HEK293 (cell line): ENCODE measurements around the gene NOS1.
"Not testable (repeated sequence)": the region's sequence is repeated elsewhere in the genome, so short reads cannot be mapped to it uniquely, and the experiment has no call there.

Experiments
- CTCF ChIA-PET: fragments of 350-600 bp; formaldehyde crosslinking; extraction: SDS; loops from one replicate; lab custom pipeline; 2021; ENCODE audit warnings: antibody characterized with exemption; lab: Yijun Ruan, JAX
- POLR2A ChIA-PET: fragments of 300-600 bp; formaldehyde crosslinking; extraction: SDS; loops from one replicate; lab custom pipeline; 2020; ENCODE audit warnings: antibody characterized with exemption, inconsistent platforms; lab: Yijun Ruan, JAX
- H3K27ac ChIP-seq: fragments of 200-500 bp; sonication (Bioruptor generic); 2 replicates; pipeline ENCODE4 v1.5.1; 2014; ENCODE audit warnings: low read depth, low read length, control low read depth, inconsistent platforms; ENCODE audit errors: extremely low read depth
- H3K36me3 ChIP-seq, 2 experiments: fragments of 200-500 bp in 1 of 2; sonication (Bioruptor generic) in 1 of 2; 1 replicate in 1 of 2; 2 replicates in 1 of 2; pipeline ENCODE4 v1.5.1; 2014 to 2017; ENCODE audit warnings: inconsistent platforms in 2 of 2, low read length in 2 of 2; ENCODE audit not compliant: control insufficient read depth in 2 of 2, insufficient read depth in 1 of 2
- H3K4me1 ChIP-seq: fragments of 200-500 bp; sonication (Bioruptor generic); 2 replicates; pipeline ENCODE4 v1.5.1; 2014; ENCODE audit warnings: mild to moderate bottlenecking, low read length, inconsistent platforms; ENCODE audit not compliant: control insufficient read depth, insufficient read depth
- H3K4me3 ChIP-seq: 2 replicates; pipeline ENCODE4 v1.5.1; 2011; ENCODE audit warnings: low read depth, mild to moderate bottlenecking, control low read depth, low read length, moderate library complexity
- H3K9me3 ChIP-seq: fragments of 200-500 bp; sonication (Bioruptor generic); 2 replicates; pipeline ENCODE4 v1.5.1; 2014; ENCODE audit warnings: low read depth, low read length, inconsistent platforms; ENCODE audit not compliant: control insufficient read depth, insufficient read depth
- ZNF140 ChIP-seq: fragments of 450-650 bp; formaldehyde crosslinking; IDR thresholded peaks from 2 replicates; pipeline ENCODE4 v1.5.1; 2016; ENCODE audit warnings: missing biosample characterization, missing genetic modification characterization
- ZNF169 ChIP-seq: fragments of 450-650 bp; formaldehyde crosslinking; IDR thresholded peaks from 2 replicates; pipeline ENCODE4 v1.5.1; 2016; ENCODE audit warnings: missing biosample characterization, missing genetic modification characterization
- ZNF266 ChIP-seq: fragments of 450-650 bp; formaldehyde crosslinking; IDR thresholded peaks from 2 replicates; pipeline ENCODE4 v1.5.1; 2016; ENCODE audit warnings: missing biosample characterization, missing genetic modification characterization, low read depth
- ZNF394 ChIP-seq: fragments of 450-650 bp; formaldehyde crosslinking; IDR thresholded peaks from 2 replicates; pipeline ENCODE4 v1.5.1; 2016; ENCODE audit warnings: missing biosample characterization, missing genetic modification characterization, mild to moderate bottlenecking, moderate library complexity, borderline replicate concordance
- ZNF426 ChIP-seq: fragments of 450-650 bp; formaldehyde crosslinking; IDR thresholded peaks from 2 replicates; pipeline ENCODE4 v1.5.1; 2017; ENCODE audit warnings: missing biosample characterization, missing genetic modification characterization, mild to moderate bottlenecking, inconsistent platforms, moderate library complexity
- ZNF473 ChIP-seq: fragments of 450-650 bp; formaldehyde crosslinking; IDR thresholded peaks from 2 replicates; pipeline ENCODE4 v1.5.1; 2017; ENCODE audit warnings: missing biosample characterization, missing genetic modification characterization
- ZNF530 ChIP-seq: fragments of 450-650 bp; formaldehyde crosslinking; IDR thresholded peaks from 2 replicates; pipeline ENCODE4 v1.5.1; 2016; ENCODE audit warnings: low read depth, missing biosample characterization, missing genetic modification characterization
- ZNF555 ChIP-seq: fragments of 450-650 bp; formaldehyde crosslinking; conservative IDR thresholded peaks from 2 replicates; pipeline ENCODE4 v1.5.1; 2017; ENCODE audit warnings: missing biosample characterization, mild to moderate bottlenecking, missing genetic modification characterization, inconsistent platforms
- ZNF623 ChIP-seq: fragments of 450-650 bp; formaldehyde crosslinking; IDR thresholded peaks from 2 replicates; pipeline ENCODE4 v1.5.1; 2016; ENCODE audit warnings: missing biosample characterization, missing genetic modification characterization
- ZNF654 ChIP-seq: fragments of 450-650 bp; formaldehyde crosslinking; IDR thresholded peaks from 2 replicates; pipeline ENCODE4 v1.5.1; 2016; ENCODE audit warnings: low read depth, missing biosample characterization, missing genetic modification characterization
- TF ChIP-seq, protein P1 (sequence below): fragments of 450-650 bp; formaldehyde crosslinking; IDR thresholded peaks from 2 replicates; pipeline ENCODE4 v1.5.1; 2016; ENCODE audit warnings: missing biosample characterization, missing genetic modification characterization
- TF ChIP-seq, protein P2 (sequence below): fragments of 450-650 bp; formaldehyde crosslinking; IDR thresholded peaks from 2 replicates; pipeline ENCODE4 v1.5.1; 2016; ENCODE audit warnings: missing biosample characterization, missing genetic modification characterization
- TF ChIP-seq, protein P3 (sequence below): fragments of 450-650 bp; formaldehyde crosslinking; IDR thresholded peaks from 2 replicates; pipeline ENCODE4 v1.5.1; 2017; ENCODE audit warnings: missing biosample characterization, missing genetic modification characterization
- TF ChIP-seq, protein P4 (sequence below): fragments of 450-650 bp; formaldehyde crosslinking; conservative IDR thresholded peaks from 2 replicates; pipeline ENCODE4 v1.5.1; 2016; ENCODE audit warnings: low read depth, missing biosample characterization, missing genetic modification characterization
- TF ChIP-seq, protein P5 (sequence below): fragments of 450-650 bp; formaldehyde crosslinking; IDR thresholded peaks from 2 replicates; pipeline ENCODE4 v1.5.1; 2016; ENCODE audit warnings: missing biosample characterization, missing genetic modification characterization
- TF ChIP-seq, protein P6 (sequence below): fragments of 450-650 bp; formaldehyde crosslinking; conservative IDR thresholded peaks from 2 replicates; pipeline ENCODE4 v1.5.1; 2016; ENCODE audit warnings: low read depth, missing biosample characterization, missing genetic modification characterization

The NOS1 gene

DNA sequence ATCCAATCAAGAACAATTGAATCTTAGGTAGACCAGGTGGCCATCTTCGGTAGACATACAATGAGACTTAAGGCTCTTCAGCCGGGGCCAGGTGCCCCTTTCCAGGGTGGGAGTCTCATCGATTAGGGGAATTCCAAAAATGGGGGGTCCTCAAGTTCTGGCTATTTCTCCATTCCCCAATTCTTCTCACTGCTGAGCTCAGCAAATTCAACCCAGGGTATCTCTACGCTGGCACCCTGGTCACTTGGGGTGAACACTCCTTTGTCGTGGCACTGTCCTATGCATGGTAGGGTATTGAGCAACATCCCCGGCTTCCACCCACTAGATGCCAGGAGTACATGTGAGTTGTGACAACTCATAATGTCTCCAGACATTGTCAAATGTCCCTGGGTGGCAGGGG is 136.2 kb downstream of the NOS1 start:
- Histone ChIP-seq H3K9me3 (no peaks in the 10 kb centered on the region), H3K27ac (no peak overlapping the region), H3K36me3 (no peaks in the 10 kb centered on the region), H3K4me3 (no peak overlapping the region), H3K4me1 (no peaks in the 10 kb centered on the region)
- CTCF ChIA-PET = interaction anchor here (0.7 to 3.2 kb wide), 3 partner anchors 11 to 21 kb away, joined by 3 to 13 read pairs (median 5); no protein-coding TSS in a partner anchor
- TF ChIP-seq ZNF530 = no peak
- TF ChIP-seq, protein P1, sequence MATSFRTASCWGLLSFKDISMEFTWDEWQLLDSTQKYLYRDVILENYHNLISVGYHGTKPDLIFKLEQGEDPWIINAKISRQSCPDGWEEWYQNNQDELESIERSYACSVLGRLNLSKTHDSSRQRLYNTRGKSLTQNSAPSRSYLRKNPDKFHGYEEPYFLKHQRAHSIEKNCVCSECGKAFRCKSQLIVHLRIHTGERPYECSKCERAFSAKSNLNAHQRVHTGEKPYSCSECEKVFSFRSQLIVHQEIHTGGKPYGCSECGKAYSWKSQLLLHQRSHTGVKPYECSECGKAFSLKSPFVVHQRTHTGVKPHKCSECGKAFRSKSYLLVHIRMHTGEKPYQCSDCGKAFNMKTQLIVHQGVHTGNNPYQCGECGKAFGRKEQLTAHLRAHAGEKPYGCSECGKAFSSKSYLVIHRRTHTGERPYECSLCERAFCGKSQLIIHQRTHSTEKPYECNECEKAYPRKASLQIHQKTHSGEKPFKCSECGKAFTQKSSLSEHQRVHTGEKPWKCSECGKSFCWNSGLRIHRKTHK (tag by site-specific recombination) = no peak
- TF ChIP-seq, protein P2, sequence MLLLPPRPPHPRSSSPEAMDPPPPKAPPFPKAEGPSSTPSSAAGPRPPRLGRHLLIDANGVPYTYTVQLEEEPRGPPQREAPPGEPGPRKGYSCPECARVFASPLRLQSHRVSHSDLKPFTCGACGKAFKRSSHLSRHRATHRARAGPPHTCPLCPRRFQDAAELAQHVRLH (tag by site-specific recombination) = no peak
- TF ChIP-seq, protein P3, sequence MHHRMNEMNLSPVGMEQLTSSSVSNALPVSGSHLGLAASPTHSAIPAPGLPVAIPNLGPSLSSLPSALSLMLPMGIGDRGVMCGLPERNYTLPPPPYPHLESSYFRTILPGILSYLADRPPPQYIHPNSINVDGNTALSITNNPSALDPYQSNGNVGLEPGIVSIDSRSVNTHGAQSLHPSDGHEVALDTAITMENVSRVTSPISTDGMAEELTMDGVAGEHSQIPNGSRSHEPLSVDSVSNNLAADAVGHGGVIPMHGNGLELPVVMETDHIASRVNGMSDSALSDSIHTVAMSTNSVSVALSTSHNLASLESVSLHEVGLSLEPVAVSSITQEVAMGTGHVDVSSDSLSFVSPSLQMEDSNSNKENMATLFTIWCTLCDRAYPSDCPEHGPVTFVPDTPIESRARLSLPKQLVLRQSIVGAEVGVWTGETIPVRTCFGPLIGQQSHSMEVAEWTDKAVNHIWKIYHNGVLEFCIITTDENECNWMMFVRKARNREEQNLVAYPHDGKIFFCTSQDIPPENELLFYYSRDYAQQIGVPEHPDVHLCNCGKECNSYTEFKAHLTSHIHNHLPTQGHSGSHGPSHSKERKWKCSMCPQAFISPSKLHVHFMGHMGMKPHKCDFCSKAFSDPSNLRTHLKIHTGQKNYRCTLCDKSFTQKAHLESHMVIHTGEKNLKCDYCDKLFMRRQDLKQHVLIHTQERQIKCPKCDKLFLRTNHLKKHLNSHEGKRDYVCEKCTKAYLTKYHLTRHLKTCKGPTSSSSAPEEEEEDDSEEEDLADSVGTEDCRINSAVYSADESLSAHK = no peak
- no peak for TF ChIP-seq ZNF169 (tag by site-specific recombination)
- TF ChIP-seq ZNF473 (tag by site-specific recombination) = no peak
- POLR2A ChIA-PET = no interaction called here

DNA sequence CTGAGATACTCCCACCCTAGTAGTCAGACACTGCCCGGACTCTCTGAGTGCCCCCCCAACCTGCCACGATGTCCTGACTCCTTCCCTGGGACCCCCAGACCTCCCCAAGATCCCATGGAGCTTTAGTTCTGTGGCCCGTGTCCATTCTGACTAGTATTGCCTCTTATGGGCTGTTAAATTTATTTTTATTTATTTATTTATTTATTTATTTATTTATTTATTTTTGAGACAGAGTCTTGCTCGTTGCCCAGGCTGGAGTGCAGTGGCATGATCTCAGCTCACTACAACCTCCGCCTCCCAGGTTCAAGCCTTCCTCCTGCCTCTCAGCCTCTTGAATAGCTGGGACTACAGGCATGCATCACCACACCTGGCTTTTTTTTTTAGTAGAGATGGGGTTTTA is 140.5 kb downstream of the NOS1 start:
- H3K27ac ChIP-seq, H3K4me1 ChIP-seq, H3K36me3 ChIP-seq, H3K4me3 ChIP-seq, H3K9me3 ChIP-seq, POLR2A ChIA-PET: not testable (repeated sequence)
- CTCF ChIA-PET = interaction anchor here (0.9 to 1.8 kb wide), 7 partner anchors 9 to 636 kb away, joined by 3 to 9 read pairs (median 4); no protein-coding TSS in a partner anchor
- TF ChIP-seq ZNF654 (tag by site-specific recombination) (0 out of 2 replicates have a peak, but pooled peaks have one; percentile 7), ZNF426 (tag by site-specific recombination) (peak; percentile 53), ZNF140 (tag by site-specific recombination) (0 out of 2 replicates have a peak, but pooled peaks have one; percentile 6), ZNF623 (tag by site-specific recombination) (peak; percentile 29; the same call in 1 of the 2 replicates), ZNF555 (tag by site-specific recombination) (peak; percentile 38), ZNF266 (tag by site-specific recombination) (0 out of 2 replicates have a peak, but pooled peaks have one; percentile 28), ZNF394 (tag by site-specific recombination) (peak; percentile 83; the same call in 1 of the 2 replicates)
- TF ChIP-seq, protein P4, sequence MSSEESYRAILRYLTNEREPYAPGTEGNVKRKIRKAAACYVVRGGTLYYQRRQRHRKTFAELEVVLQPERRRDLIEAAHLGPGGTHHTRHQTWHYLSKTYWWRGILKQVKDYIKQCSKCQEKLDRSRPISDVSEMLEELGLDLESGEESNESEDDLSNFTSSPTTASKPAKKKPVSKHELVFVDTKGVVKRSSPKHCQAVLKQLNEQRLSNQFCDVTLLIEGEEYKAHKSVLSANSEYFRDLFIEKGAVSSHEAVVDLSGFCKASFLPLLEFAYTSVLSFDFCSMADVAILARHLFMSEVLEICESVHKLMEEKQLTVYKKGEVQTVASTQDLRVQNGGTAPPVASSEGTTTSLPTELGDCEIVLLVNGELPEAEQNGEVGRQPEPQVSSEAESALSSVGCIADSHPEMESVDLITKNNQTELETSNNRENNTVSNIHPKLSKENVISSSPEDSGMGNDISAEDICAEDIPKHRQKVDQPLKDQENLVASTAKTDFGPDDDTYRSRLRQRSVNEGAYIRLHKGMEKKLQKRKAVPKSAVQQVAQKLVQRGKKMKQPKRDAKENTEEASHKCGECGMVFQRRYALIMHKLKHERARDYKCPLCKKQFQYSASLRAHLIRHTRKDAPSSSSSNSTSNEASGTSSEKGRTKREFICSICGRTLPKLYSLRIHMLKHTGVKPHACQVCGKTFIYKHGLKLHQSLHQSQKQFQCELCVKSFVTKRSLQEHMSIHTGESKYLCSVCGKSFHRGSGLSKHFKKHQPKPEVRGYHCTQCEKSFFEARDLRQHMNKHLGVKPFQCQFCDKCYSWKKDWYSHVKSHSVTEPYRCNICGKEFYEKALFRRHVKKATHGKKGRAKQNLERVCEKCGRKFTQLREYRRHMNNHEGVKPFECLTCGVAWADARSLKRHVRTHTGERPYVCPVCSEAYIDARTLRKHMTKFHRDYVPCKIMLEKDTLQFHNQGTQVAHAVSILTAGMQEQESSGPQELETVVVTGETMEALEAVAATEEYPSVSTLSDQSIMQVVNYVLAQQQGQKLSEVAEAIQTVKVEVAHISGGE (tag by site-specific recombination) = 0 out of 2 replicates have a peak, but pooled peaks have one; percentile 40
- TF ChIP-seq, protein P5, sequence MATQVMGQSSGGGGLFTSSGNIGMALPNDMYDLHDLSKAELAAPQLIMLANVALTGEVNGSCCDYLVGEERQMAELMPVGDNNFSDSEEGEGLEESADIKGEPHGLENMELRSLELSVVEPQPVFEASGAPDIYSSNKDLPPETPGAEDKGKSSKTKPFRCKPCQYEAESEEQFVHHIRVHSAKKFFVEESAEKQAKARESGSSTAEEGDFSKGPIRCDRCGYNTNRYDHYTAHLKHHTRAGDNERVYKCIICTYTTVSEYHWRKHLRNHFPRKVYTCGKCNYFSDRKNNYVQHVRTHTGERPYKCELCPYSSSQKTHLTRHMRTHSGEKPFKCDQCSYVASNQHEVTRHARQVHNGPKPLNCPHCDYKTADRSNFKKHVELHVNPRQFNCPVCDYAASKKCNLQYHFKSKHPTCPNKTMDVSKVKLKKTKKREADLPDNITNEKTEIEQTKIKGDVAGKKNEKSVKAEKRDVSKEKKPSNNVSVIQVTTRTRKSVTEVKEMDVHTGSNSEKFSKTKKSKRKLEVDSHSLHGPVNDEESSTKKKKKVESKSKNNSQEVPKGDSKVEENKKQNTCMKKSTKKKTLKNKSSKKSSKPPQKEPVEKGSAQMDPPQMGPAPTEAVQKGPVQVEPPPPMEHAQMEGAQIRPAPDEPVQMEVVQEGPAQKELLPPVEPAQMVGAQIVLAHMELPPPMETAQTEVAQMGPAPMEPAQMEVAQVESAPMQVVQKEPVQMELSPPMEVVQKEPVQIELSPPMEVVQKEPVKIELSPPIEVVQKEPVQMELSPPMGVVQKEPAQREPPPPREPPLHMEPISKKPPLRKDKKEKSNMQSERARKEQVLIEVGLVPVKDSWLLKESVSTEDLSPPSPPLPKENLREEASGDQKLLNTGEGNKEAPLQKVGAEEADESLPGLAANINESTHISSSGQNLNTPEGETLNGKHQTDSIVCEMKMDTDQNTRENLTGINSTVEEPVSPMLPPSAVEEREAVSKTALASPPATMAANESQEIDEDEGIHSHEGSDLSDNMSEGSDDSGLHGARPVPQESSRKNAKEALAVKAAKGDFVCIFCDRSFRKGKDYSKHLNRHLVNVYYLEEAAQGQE = 0 out of 2 replicates have a peak, but pooled peaks have one; percentile 28
- TF ChIP-seq, protein P6, sequence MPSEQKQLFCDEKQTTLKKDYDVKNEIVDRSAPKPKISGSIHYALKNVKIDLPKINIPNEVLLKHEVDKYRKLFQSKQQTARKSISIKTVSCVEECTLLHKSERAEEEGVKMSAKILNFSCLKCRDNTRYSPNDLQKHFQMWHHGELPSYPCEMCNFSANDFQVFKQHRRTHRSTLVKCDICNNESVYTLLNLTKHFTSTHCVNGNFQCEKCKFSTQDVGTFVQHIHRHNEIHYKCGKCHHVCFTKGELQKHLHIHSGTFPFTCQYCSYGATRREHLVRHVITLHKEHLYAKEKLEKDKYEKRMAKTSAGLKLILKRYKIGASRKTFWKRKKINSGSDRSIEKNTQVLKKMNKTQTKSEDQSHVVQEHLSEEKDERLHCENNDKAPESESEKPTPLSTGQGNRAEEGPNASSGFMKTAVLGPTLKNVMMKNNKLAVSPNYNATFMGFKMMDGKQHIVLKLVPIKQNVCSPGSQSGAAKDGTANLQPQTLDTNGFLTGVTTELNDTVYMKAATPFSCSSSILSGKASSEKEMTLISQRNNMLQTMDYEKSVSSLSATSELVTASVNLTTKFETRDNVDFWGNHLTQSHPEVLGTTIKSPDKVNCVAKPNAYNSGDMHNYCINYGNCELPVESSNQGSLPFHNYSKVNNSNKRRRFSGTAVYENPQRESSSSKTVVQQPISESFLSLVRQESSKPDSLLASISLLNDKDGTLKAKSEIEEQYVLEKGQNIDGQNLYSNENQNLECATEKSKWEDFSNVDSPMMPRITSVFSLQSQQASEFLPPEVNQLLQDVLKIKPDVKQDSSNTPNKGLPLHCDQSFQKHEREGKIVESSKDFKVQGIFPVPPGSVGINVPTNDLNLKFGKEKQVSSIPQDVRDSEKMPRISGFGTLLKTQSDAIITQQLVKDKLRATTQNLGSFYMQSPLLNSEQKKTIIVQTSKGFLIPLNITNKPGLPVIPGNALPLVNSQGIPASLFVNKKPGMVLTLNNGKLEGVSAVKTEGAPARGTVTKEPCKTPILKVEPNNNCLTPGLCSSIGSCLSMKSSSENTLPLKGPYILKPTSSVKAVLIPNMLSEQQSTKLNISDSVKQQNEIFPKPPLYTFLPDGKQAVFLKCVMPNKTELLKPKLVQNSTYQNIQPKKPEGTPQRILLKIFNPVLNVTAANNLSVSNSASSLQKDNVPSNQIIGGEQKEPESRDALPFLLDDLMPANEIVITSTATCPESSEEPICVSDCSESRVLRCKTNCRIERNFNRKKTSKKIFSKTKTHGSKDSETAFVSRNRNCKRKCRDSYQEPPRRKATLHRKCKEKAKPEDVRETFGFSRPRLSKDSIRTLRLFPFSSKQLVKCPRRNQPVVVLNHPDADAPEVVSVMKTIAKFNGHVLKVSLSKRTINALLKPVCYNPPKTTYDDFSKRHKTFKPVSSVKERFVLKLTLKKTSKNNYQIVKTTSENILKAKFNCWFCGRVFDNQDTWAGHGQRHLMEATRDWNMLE = peak; percentile 69
